ENCODE measurements around the gene KRT34.

KRT34 gene

DNA sequence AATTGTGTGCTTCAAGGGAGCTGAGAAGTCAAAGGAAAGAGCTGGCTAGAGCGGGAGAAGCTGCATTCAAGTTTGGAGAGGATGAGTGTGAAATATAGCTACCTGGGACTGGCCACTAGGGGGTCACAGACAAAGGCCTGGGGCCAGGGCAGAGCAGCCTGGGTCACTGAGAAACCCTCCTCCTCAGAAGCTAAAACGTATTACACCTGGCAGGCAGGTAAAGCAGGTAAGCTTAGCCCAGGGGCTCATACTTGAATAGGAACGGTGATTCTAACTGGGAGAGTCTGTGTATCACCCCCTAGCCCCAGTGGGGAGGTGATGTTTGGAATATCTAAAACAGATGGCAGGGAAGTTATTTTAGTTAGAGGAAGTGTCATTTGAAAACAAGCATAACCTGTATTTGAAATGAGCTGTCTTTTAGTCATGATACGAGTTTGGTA lies 35.5 kb upstream of the KRT34 start:
- Histone ChIP-seq H3K27ac (ENCODE audit: low read depth, low read length) (no peak overlapping the region), H3K36me3 (ENCODE audit: insufficient read depth, low read length) (no peaks in the 10 kb centered on the region), H3K4me3 (ENCODE audit: low read depth in 1 of 2, low read length in 2 of 2) (no peak overlapping the region)

DNA sequence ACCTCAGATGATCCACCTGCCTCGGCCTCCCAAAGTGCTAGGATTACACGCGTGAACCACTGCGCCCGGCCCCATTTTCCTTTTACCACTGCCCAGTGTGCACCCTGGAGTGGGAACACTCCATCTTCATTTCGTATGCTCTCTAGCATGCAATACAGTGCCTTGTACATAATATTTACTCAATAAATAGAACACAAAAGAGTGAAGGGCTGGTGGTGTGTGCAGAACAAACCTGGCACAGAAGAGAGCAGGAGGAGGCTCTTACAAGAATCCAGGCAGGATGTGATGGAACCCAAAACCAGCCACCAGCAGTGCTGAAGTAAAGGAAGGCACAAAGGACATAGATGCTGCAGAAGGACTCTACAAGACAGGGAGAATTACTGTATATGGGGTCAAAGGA lies 35.0 kb upstream of the KRT34 start:
- no peaks in the 10 kb centered on the region for H3K9me3 ChIP-seq (ENCODE audit: low read length)
- peaks cover 7% of the 10 kb centered on the region for H3K4me1 ChIP-seq (ENCODE audit: insufficient read depth, low read length)
- H3K27ac ChIP-seq (ENCODE audit: low read depth, low read length): no peak overlapping the region
- H3K9ac ChIP-seq (ENCODE audit: low read length): no peak overlapping the region
- H3K36me3 ChIP-seq (ENCODE audit: insufficient read depth, low read length): no peaks in the 10 kb centered on the region
- no peaks in the 10 kb centered on the region for H3K27me3 ChIP-seq (ENCODE audit: control insufficient read depth in 1 of 2, insufficient read depth in 2 of 2, low read length in 2 of 2)
- no peak overlapping the region for H3K4me3 ChIP-seq (ENCODE audit: low read depth in 1 of 2, low read length in 2 of 2)

More for the DNA sequence above, 35.5 kb upstream of the KRT34 start:
- H3K27me3 ChIP-seq (ENCODE audit: control insufficient read depth in 1 of 2, insufficient read depth in 2 of 2, low read length in 2 of 2): no peaks in the 10 kb centered on the region
- H3K9ac ChIP-seq (ENCODE audit: low read length): no peak overlapping the region
- peaks cover 7% of the 10 kb centered on the region for H3K4me1 ChIP-seq (ENCODE audit: insufficient read depth, low read length)
- no peaks in the 10 kb centered on the region for H3K9me3 ChIP-seq (ENCODE audit: low read length)

GRCh38 chr17:41416479-41416878 lies 34.4 kb upstream of the KRT34 start:
- Histone ChIP-seq H3K9me3 (ENCODE audit: low read length) (no peaks in the 10 kb centered on the region), H3K27ac (ENCODE audit: low read depth, low read length) (no peak overlapping the region), H3K9ac (ENCODE audit: low read length) (no peak overlapping the region), H3K36me3 (ENCODE audit: insufficient read depth, low read length) (no peaks in the 10 kb centered on the region), H3K4me3 (ENCODE audit: low read depth in 1 of 2, low read length in 2 of 2) (no peak overlapping the region), H3K4me1 (ENCODE audit: insufficient read depth, low read length) (peaks cover 7% of the 10 kb centered on the region), H3K27me3 (ENCODE audit: control insufficient read depth in 1 of 2, insufficient read depth in 2 of 2, low read length in 2 of 2) (no peaks in the 10 kb centered on the region)

GRCh38 chr17:41415833-41416335 lies 33.8 kb upstream of the KRT34 start:
- H3K27me3 ChIP-seq (ENCODE audit: control insufficient read depth in 1 of 2, insufficient read depth in 2 of 2, low read length in 2 of 2): no peaks in the 10 kb centered on the region
- no peaks in the 10 kb centered on the region for H3K9me3 ChIP-seq (ENCODE audit: low read length)
- no peaks in the 10 kb centered on the region for H3K36me3 ChIP-seq (ENCODE audit: insufficient read depth, low read length)
- no peak overlapping the region for H3K4me3 ChIP-seq (ENCODE audit: low read depth in 1 of 2, low read length in 2 of 2)
- H3K9ac ChIP-seq (ENCODE audit: low read length): no peak overlapping the region
- no peak overlapping the region for H3K27ac ChIP-seq (ENCODE audit: low read depth, low read length)
- peaks cover 2% of the 10 kb centered on the region for H3K4me1 ChIP-seq (ENCODE audit: insufficient read depth, low read length)

DNA sequence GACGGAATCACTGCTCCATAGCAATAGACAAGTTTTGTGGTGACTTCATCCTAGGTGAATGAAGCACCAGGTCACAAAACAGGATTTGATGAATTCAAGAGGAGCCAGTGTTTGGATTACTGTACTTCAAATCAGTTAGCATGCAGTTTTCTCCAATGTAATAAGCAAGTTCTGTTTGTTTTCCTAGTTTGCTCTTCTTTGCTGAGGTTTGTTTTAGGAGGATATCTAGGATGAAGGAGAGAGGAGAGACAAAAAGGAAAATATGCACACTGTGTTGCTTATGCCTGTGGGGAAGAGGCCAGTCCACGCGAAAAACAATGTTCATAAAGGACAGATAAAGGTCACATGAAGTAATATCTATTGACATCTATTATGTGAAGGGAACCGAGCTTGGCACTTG lies 33.3 kb upstream of the KRT34 start:
- Histone ChIP-seq H3K27ac (ENCODE audit: low read depth, low read length) (no peak overlapping the region), H3K4me1 (ENCODE audit: insufficient read depth, low read length) (no peaks in the 10 kb centered on the region), H3K9me3 (ENCODE audit: low read length) (no peaks in the 10 kb centered on the region), H3K9ac (ENCODE audit: low read length) (no peak overlapping the region), H3K4me3 (ENCODE audit: low read depth in 1 of 2, low read length in 2 of 2) (no peak overlapping the region), H3K36me3 (ENCODE audit: insufficient read depth, low read length) (no peaks in the 10 kb centered on the region), H3K27me3 (ENCODE audit: control insufficient read depth in 1 of 2, insufficient read depth in 2 of 2, low read length in 2 of 2) (no peaks in the 10 kb centered on the region)

DNA sequence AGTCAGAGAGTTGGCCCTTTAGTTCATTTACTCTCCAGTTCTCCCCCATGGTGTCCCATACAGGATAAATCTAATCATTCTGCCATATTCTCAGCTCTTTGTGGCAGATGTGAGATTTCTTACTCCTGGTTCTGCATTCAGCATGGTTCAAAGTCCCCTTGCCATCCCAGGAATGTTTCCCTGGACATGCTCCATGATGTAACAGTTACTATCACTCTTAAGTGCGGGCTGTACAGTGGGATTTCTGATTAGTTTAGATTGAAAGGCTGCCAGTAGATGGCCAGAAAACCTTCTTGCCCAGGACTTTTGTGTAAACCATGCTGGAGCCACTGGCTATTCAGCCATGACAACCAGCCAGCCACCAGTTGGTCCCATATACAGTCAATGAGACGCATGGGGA lies 31.9 kb upstream of the KRT34 start:
- Histone ChIP-seq H3K9me3 (ENCODE audit: low read length) (no peaks in the 10 kb centered on the region), H3K27ac (ENCODE audit: low read depth, low read length) (no peak overlapping the region), H3K9ac (ENCODE audit: low read length) (no peak overlapping the region), H3K4me1 (ENCODE audit: insufficient read depth, low read length) (no peaks in the 10 kb centered on the region), H3K4me3 (ENCODE audit: low read depth in 1 of 2, low read length in 2 of 2) (no peak overlapping the region), H3K36me3 (ENCODE audit: insufficient read depth, low read length) (no peaks in the 10 kb centered on the region), H3K27me3 (ENCODE audit: control insufficient read depth in 1 of 2, insufficient read depth in 2 of 2, low read length in 2 of 2) (no peaks in the 10 kb centered on the region)

GRCh38 chr17:41413353-41413957 lies 31.3 kb upstream of the KRT34 start:
- Histone ChIP-seq H3K9me3 (ENCODE audit: low read length) (no peaks in the 10 kb centered on the region), H3K4me3 (ENCODE audit: low read depth in 1 of 2, low read length in 2 of 2) (no peak overlapping the region), H3K4me1 (ENCODE audit: insufficient read depth, low read length) (no peaks in the 10 kb centered on the region), H3K27ac (ENCODE audit: low read depth, low read length) (no peak overlapping the region), H3K27me3 (ENCODE audit: control insufficient read depth in 1 of 2, insufficient read depth in 2 of 2, low read length in 2 of 2) (no peaks in the 10 kb centered on the region), H3K9ac (ENCODE audit: low read length) (no peak overlapping the region), H3K36me3 (ENCODE audit: insufficient read depth, low read length) (no peaks in the 10 kb centered on the region)

DNA sequence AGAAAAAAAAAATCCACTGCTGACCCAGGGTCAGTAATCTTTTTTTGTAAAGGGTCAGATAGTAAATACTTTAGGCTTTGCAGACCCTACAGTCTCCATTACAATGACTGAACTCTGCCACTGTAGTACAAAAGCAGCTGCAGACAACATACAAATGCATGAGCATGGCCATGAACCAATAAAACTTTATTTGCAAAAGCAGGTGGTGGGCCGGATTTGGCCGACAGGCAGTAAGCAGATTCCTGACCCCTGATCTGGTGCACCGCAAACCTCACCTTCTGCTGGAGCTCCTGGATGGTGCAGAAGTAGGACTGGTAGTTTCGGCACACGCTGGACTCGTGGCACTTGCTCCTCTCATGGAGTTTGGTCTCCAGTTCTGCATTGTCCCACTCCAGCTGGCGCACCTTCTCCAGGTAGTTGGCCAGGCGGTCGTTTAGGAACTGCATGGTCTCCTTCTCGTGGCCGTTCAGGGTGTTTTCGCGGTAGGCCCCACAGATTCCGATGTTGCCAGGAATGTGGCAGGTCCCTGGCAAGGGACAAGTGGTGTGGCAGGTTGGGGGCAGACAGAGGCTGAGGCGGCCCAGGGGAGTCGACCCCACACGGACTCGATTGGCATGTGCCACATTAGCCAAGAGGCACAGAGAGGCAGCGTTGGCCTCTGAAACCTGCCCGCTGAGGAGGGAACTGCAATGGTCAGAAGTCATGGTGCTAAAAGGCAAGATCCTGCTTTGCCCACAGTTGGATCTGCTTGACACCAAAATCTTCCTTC lies 29.1 kb upstream of the KRT34 start:
- Histone ChIP-seq H3K36me3 (ENCODE audit: insufficient read depth, low read length) (no peaks in the 10 kb centered on the region), H3K27ac (ENCODE audit: low read depth, low read length) (no peak overlapping the region), H3K4me1 (ENCODE audit: insufficient read depth, low read length) (no peaks in the 10 kb centered on the region), H3K9ac (ENCODE audit: low read length) (no peak overlapping the region), H3K9me3 (ENCODE audit: low read length) (no peaks in the 10 kb centered on the region), H3K27me3 (ENCODE audit: control insufficient read depth in 1 of 2, insufficient read depth in 2 of 2, low read length in 2 of 2) (no peaks in the 10 kb centered on the region), H3K4me3 (ENCODE audit: low read depth in 1 of 2, low read length in 2 of 2) (no peak overlapping the region)

DNA sequence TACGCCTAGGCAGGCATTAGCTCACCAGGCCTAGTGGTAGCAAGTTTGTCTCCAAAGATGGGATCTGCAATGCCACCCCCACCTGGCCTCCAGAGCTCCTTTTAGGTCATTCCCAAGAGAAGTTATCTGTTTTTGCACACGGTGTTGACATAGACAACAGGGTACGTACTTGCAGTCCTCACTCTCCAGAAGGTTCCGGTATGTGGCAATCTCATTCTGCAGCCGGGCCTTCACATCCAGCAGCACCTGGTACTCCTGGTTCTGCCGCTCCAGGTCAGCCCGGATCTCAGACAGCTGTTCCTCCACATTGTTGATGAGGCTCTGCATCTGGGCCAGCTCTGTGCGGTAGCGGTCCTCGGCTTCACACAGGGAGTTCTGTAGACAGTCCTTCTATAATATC lies 25.1 kb upstream of the KRT34 start:
- H3K27ac ChIP-seq (ENCODE audit: low read depth, low read length): no peak overlapping the region
- H3K9me3 ChIP-seq (ENCODE audit: low read length): no peaks in the 10 kb centered on the region
- H3K36me3 ChIP-seq (ENCODE audit: insufficient read depth, low read length): no peaks in the 10 kb centered on the region
- no peaks in the 10 kb centered on the region for H3K4me1 ChIP-seq (ENCODE audit: insufficient read depth, low read length)
- no peaks in the 10 kb centered on the region for H3K27me3 ChIP-seq (ENCODE audit: control insufficient read depth in 1 of 2, insufficient read depth in 2 of 2, low read length in 2 of 2)
- H3K9ac ChIP-seq (ENCODE audit: low read length): no peak overlapping the region
- H3K4me3 ChIP-seq (ENCODE audit: low read depth in 1 of 2, low read length in 2 of 2): no peak overlapping the region

GRCh38 chr17:41406205-41406604 lies 24.1 kb upstream of the KRT34 start:
- Histone ChIP-seq H3K9me3 (ENCODE audit: low read length) (no peaks in the 10 kb centered on the region), H3K27me3 (ENCODE audit: control insufficient read depth in 1 of 2, insufficient read depth in 2 of 2, low read length in 2 of 2) (no peaks in the 10 kb centered on the region), H3K27ac (ENCODE audit: low read depth, low read length) (no peak overlapping the region), H3K36me3 (ENCODE audit: insufficient read depth, low read length) (no peaks in the 10 kb centered on the region), H3K4me3 (ENCODE audit: low read depth in 1 of 2, low read length in 2 of 2) (no peak overlapping the region), H3K9ac (ENCODE audit: low read length) (no peak overlapping the region), H3K4me1 (ENCODE audit: insufficient read depth, low read length) (no peaks in the 10 kb centered on the region)

DNA sequence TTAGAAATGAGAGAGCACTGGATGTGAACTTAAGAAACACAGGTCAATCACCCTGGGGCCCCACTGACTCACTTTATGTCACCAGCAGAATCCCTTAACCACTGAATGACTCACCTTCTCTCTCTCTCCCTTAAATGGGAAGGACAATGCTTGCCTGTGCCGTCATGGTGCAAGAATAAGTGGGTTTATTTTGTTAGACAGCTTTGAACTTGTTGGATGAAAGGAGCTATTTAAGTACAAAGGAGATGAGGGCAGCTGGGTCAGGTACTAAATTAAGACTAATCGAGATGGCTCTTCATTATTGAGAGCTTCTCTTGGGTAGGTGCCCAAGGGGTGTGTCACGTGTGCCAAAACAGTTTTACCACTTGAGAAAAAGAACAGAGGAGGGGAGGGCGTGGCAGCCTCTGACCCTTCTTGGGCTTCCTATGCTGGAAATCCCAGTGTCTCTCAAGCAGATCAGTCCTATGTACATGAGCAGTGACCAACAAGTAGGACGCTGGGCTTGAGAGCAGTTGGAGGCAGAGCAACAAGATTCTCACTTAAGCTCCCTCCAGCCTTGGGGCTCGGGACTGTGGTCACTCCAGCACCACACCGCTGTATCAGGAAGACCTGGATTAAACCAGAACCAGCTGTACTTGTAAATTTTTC lies 22.0 kb upstream of the KRT34 start:
- Histone ChIP-seq H3K27ac (ENCODE audit: low read depth, low read length) (no peak overlapping the region), H3K4me3 (ENCODE audit: low read depth in 1 of 2, low read length in 2 of 2) (no peak overlapping the region), H3K36me3 (ENCODE audit: insufficient read depth, low read length) (no peaks in the 10 kb centered on the region)

More for the DNA sequence above, 22.0 kb upstream of the KRT34 start:
- Histone ChIP-seq H3K9me3 (ENCODE audit: low read length) (no peaks in the 10 kb centered on the region), H3K27me3 (ENCODE audit: control insufficient read depth in 1 of 2, insufficient read depth in 2 of 2, low read length in 2 of 2) (no peaks in the 10 kb centered on the region), H3K4me1 (ENCODE audit: insufficient read depth, low read length) (no peaks in the 10 kb centered on the region), H3K9ac (ENCODE audit: low read length) (no peak overlapping the region)
